Suprapubic skin (tissue), 4 donors: ENCODE measurements around the gene ANGPTL8.

Experiments used
- EP300 ChIP-seq: sonication (generic); formaldehyde crosslinking; IDR thresholded peaks from one replicate; pipeline ENCODE4 v1.6.1; 2017; ENCODE audit warnings: antibody characterized with exemption
- POLR2A ChIP-seq, 2 donors: fragments of 450-650 bp; IDR thresholded peaks; one replicate each; pipeline ENCODE4 v1.6.1; 2017; ENCODE audit warnings: antibody characterized with exemption in 2 of 2, mild to moderate bottlenecking in 2 of 2, moderate library complexity in 2 of 2
- POLR2AphosphoS5 ChIP-seq, 3 donors: sonication (generic); formaldehyde crosslinking; IDR thresholded peaks; one replicate each; pipeline ENCODE4 v1.6.1; 2017; ENCODE audit warnings: antibody characterized with exemption in 3 of 3
- TF ChIP-seq, protein P1 (sequence below), 2 donors: fragments of 200-600 bp in 1 of 2; fragments of 450-650 bp in 1 of 2; sonication (generic) in 1 of 2; IDR thresholded peaks; one replicate each; pipeline ENCODE4 v1.5.1; 2016 to 2019; ENCODE audit warnings: antibody characterized with exemption in 2 of 2, mild to moderate bottlenecking in 1 of 2, moderate library complexity in 1 of 2

DNA sequence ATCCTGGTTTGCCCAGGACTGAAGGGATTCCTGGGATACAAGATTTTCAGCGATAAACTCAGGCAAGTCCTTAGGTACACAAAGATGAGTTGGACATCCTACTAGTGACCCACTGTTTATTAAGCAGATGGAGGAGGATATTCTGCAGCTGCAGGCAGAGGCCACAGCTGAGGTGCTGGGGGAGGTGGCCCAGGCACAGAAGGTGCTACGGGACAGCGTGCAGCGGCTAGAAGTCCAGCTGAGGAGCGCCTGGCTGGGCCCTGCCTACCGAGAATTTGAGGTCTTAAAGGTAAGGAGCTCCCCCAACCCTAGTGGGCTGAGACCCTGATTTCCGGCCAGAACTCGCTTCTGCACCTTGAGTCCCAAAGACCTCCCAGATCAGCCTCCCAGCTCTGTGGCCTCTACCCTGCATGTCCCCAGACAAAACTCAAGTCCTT is 607 bp downstream of the ANGPTL8 start:
- TF ChIP-seq, protein P1, sequence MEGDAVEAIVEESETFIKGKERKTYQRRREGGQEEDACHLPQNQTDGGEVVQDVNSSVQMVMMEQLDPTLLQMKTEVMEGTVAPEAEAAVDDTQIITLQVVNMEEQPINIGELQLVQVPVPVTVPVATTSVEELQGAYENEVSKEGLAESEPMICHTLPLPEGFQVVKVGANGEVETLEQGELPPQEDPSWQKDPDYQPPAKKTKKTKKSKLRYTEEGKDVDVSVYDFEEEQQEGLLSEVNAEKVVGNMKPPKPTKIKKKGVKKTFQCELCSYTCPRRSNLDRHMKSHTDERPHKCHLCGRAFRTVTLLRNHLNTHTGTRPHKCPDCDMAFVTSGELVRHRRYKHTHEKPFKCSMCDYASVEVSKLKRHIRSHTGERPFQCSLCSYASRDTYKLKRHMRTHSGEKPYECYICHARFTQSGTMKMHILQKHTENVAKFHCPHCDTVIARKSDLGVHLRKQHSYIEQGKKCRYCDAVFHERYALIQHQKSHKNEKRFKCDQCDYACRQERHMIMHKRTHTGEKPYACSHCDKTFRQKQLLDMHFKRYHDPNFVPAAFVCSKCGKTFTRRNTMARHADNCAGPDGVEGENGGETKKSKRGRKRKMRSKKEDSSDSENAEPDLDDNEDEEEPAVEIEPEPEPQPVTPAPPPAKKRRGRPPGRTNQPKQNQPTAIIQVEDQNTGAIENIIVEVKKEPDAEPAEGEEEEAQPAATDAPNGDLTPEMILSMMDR (IDR thresholded peaks at IDR 0.05) = no peak
- TF ChIP-seq POLR2A (IDR thresholded peaks at IDR 0.05) (no peak), POLR2AphosphoS5 (IDR thresholded peaks at IDR 0.05) (no peak), EP300 (no peak)
